ENCODE results near the gene ZNF12. TPM values are rescaled to one million over a fixed set of nuclear protein-coding genes. Genes with fewer than 3 reads are reported as not detected.

ZNF12 gene
- total RNA-seq, 1 experiment from 2014 or later, result 12.5 TPM

DNA sequence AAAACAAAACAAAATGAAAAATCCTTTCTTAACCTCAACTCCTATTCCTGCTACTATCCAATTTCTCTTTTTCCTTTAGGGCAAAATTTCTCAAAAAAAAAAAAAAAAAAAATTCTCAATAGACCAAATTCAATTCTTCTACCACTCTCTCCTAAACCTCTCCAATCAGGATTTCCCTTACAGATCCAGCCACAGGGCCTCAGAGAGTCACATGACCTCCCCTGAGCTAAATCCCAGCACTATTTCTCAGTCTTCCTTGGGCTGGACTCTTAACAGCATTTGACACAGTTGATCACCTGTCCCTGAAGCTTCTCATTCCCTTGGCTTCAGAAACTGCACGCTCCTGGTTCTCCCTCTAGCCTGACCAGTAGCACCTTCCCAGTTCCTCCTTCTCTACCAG is 4.9 kb downstream of the ZNF12 start:
- Histone ChIP-seq H3K27me3 (ENCODE audit: low read length) (no peaks in the 10 kb centered on the region), H3K79me2 (ENCODE audit: low read length) (peaks cover 78% of the 10 kb centered on the region), H4K20me1 (ENCODE audit: low read length) (no peaks in the 10 kb centered on the region), H3K27ac (ENCODE audit: low read length) (no peak overlapping the region), H3K4me2 (ENCODE audit: low read length) (no peak overlapping the region), H3K9me3 (ENCODE audit: low read length) (peaks cover 58% of the 10 kb centered on the region), H3K9me2 (replicated peaks; ENCODE audit: low read length) (no peaks in the 10 kb centered on the region), H3K4me1 (ENCODE audit: insufficient read depth, low read length) (0 out of 2 replicates have a peak, but pooled peaks cover 3% of the 10 kb centered on the region), H3F3A (ENCODE audit: low read length, unreplicated experiment) (no peaks in the 10 kb centered on the region), H3K4me3 (ENCODE audit: low read length) (no peak overlapping the region), H2AFZ (ENCODE audit: low read length) (no peak overlapping the region), H3K36me3 (ENCODE audit: low read depth, low read length) (peaks cover 79% of the 10 kb centered on the region), H3K9ac (ENCODE audit: low read length) (no peak overlapping the region)
- ATAC-seq (no peak), DNase-seq (no peak)
- ChIA-PET CTCF (no interaction called here), POLR2A (ENCODE audit: unreplicated experiment) (no interaction called here)
- intact Hi-C loops (cut with micrococcal nuclease), result no loop called here
- TF ChIP-seq, protein P1, sequence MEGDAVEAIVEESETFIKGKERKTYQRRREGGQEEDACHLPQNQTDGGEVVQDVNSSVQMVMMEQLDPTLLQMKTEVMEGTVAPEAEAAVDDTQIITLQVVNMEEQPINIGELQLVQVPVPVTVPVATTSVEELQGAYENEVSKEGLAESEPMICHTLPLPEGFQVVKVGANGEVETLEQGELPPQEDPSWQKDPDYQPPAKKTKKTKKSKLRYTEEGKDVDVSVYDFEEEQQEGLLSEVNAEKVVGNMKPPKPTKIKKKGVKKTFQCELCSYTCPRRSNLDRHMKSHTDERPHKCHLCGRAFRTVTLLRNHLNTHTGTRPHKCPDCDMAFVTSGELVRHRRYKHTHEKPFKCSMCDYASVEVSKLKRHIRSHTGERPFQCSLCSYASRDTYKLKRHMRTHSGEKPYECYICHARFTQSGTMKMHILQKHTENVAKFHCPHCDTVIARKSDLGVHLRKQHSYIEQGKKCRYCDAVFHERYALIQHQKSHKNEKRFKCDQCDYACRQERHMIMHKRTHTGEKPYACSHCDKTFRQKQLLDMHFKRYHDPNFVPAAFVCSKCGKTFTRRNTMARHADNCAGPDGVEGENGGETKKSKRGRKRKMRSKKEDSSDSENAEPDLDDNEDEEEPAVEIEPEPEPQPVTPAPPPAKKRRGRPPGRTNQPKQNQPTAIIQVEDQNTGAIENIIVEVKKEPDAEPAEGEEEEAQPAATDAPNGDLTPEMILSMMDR (conservative IDR thresholded peaks at IDR 0.05; ENCODE audit: low read depth, low read length), result no peak
- TF ChIP-seq EZH2phosphoT487 (IDR thresholded peaks at IDR 0.05; ENCODE audit: borderline replicate concordance, low read length), result no peak
- no peak for TF ChIP-seq EZH2 (IDR thresholded peaks at IDR 0.05; ENCODE audit: low read length, unreplicated experiment)
- BruUV-seq (replicated peaks), result no TSS peak

DNA sequence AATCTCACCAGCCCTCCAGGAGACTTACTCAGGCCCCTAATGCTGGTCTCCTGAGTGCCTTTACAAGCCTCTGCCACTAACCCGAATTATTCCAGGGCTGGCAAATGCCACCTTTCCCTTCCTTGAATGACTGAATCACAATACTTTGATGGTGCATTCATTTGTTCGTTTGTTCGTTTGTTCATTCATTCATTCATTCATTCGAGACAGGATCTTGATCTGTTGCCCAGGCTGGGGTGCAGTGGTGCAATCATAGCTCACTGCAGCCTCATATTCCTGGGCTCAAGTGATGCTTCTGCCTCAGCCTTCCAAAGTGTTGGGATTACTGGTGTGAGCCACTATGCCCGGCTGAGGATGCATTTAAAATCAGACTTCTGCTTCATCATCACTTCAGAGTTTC is 6.0 kb downstream of the ZNF12 start:
- Histone ChIP-seq H4K20me1 (ENCODE audit: low read length) (no peaks in the 10 kb centered on the region), H3K79me2 (ENCODE audit: low read length) (peaks cover 68% of the 10 kb centered on the region), H3K4me1 (ENCODE audit: insufficient read depth, low read length) (0 out of 2 replicates have a peak, but pooled peaks cover 3% of the 10 kb centered on the region), H3K4me3 (ENCODE audit: low read length) (no peak overlapping the region), H3F3A (ENCODE audit: low read length, unreplicated experiment) (no peaks in the 10 kb centered on the region), H3K36me3 (ENCODE audit: low read depth, low read length) (peaks cover 90% of the 10 kb centered on the region), H3K9ac (ENCODE audit: low read length) (no peak overlapping the region), H3K27ac (ENCODE audit: low read length) (no peak overlapping the region), H3K9me3 (ENCODE audit: low read length) (peaks cover 69% of the 10 kb centered on the region), H3K27me3 (ENCODE audit: low read length) (no peaks in the 10 kb centered on the region), H2AFZ (ENCODE audit: low read length) (no peak overlapping the region), H3K4me2 (ENCODE audit: low read length) (no peak overlapping the region), H3K9me2 (replicated peaks; ENCODE audit: low read length) (no peaks in the 10 kb centered on the region)
- CTCF ChIA-PET, result no interaction called here
- intact Hi-C loops (cut with micrococcal nuclease), result no loop called here
- DNase-seq, result no peak
- ATAC-seq, result no peak
- TF ChIP-seq EZH2phosphoT487 (IDR thresholded peaks at IDR 0.05; ENCODE audit: borderline replicate concordance, low read length) (no peak), EZH2 (IDR thresholded peaks at IDR 0.05; ENCODE audit: low read length, unreplicated experiment) (no peak)
- TF ChIP-seq, protein P1 (conservative IDR thresholded peaks at IDR 0.05; ENCODE audit: low read depth, low read length), result no peak
- POLR2A ChIA-PET (ENCODE audit: unreplicated experiment), result no interaction called here
- BruUV-seq (replicated peaks), result no TSS peak

DNA sequence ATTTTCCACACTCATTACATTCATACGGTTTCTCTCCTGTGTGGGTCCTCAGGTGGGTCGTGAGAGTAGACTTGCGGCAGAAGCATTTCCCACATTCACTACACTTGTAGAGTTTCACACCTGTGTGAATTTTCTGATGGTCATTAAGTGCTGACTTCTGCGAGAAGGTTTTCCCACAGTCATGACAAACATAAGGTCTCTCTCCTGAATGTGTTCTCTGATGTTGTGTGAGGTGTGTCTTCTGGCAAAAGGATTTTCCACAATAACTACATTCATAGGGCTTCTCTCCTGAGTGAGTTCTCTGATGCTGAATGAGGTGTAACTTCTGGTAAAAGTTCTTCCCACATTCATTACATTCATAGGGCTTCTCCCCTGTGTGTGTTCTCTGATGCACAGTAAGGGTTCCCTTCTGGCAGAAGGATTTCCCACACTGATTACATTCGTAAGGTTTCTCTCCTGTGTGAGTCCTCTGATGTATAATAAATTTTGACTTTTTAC is 15.1 kb downstream of the ZNF12 start:
- Histone ChIP-seq H4K20me1 (ENCODE audit: low read length) (no peaks in the 10 kb centered on the region), H3F3A (ENCODE audit: low read length, unreplicated experiment) (no peaks in the 10 kb centered on the region), H3K4me1 (ENCODE audit: insufficient read depth, low read length) (no peaks in the 10 kb centered on the region), H3K9me3 (ENCODE audit: low read length) (peaks cover 88% of the 10 kb centered on the region), H3K36me3 (ENCODE audit: low read depth, low read length) (peaks cover 100% of the 10 kb centered on the region), H3K79me2 (ENCODE audit: low read length) (no peaks in the 10 kb centered on the region), H3K4me2 (ENCODE audit: low read length) (no peak overlapping the region), H3K27me3 (ENCODE audit: low read length) (no peaks in the 10 kb centered on the region), H3K9me2 (replicated peaks; ENCODE audit: low read length) (no peaks in the 10 kb centered on the region), H2AFZ (ENCODE audit: low read length) (no peak overlapping the region), H3K9ac (ENCODE audit: low read length) (no peak overlapping the region), H3K27ac (ENCODE audit: low read length) (no peak overlapping the region), H3K4me3 (ENCODE audit: low read length) (peak overlapping the region; percentile 24; the same call in 1 of the 2 replicates)
- ATAC-seq, result no peak
- TSS peak; percentile 3 for BruUV-seq (replicated peaks)
- no peak for DNase-seq
- POLR2A ChIA-PET (ENCODE audit: unreplicated experiment), result no interaction called here
- intact Hi-C loops (cut with micrococcal nuclease), result no loop called here
- CTCF ChIA-PET, result no interaction called here
- TF ChIP-seq, protein P1 (conservative IDR thresholded peaks at IDR 0.05; ENCODE audit: low read depth, low read length), result no peak
- TF ChIP-seq EZH2phosphoT487 (IDR thresholded peaks at IDR 0.05; ENCODE audit: borderline replicate concordance, low read length) (no peak), EZH2 (IDR thresholded peaks at IDR 0.05; ENCODE audit: low read length, unreplicated experiment) (no peak)
